Skin of body (tissue), 2 donors: ENCODE data around the gene UBAC1. TPM values are rescaled to one million over a fixed set of nuclear protein-coding genes. Genes with fewer than 3 reads are reported as not detected.
"Not testable (repeated sequence)": the region's sequence is repeated elsewhere in the genome, so short reads cannot be mapped to it uniquely, and the experiment has no call there.

Experiments
- DNase-seq: peaks from one replicate; lab custom pipeline; 2025; lab: John Stamatoyannopoulos, UW
- total RNA-seq: library from RNA; depleted of rRNA; stranded (reverse); fragments of >200 nt; gene quantifications from one replicate; pipeline ENCODE4 v1.2.3, GENCODE V29; 2014

Gene UBAC1
- total RNA-seq, 1 donor from 2014 or later, result 27.2 TPM

- no peak for DNase-seq
These were observed 529 bp downstream of the UBAC1 start for GRCh38 chr9:135960411-135961276.

GRCh38 chr9:135959814-135960213 is 1.4 kb downstream of the UBAC1 start:
- DNase-seq, result no peak

- no peak for DNase-seq
These were observed 2.7 kb downstream of the UBAC1 start for GRCh38 chr9:135958485-135958884.

GRCh38 chr9:135957431-135957830 is 3.7 kb downstream of the UBAC1 start:
- DNase-seq, result no peak

- DNase-seq, result no peak
These were observed 4.4 kb downstream of the UBAC1 start for GRCh38 chr9:135956802-135957174.

- no peak for DNase-seq
These were observed 5.0 kb downstream of the UBAC1 start for GRCh38 chr9:135955934-135956801.

GRCh38 chr9:135952664-135953206 is 8.4 kb downstream of the UBAC1 start:
- no peak for DNase-seq

- DNase-seq, result no peak
These were observed 9.1 kb downstream of the UBAC1 start for GRCh38 chr9:135951889-135952663.

GRCh38 chr9:135951310-135951709 is 9.9 kb downstream of the UBAC1 start:
- not testable (repeated sequence) for DNase-seq

- not testable (repeated sequence) for DNase-seq
These were observed 10.3 kb downstream of the UBAC1 start for GRCh38 chr9:135950841-135951240.

GRCh38 chr9:135950135-135950682 is 11.0 kb downstream of the UBAC1 start:
- DNase-seq, result no peak

- DNase-seq, result no peak
These were observed 11.6 kb downstream of the UBAC1 start for GRCh38 chr9:135949501-135950134.

- DNase-seq, result no peak
These were observed 12.2 kb downstream of the UBAC1 start for GRCh38 chr9:135948968-135949367.

GRCh38 chr9:135948446-135948845 is 12.7 kb downstream of the UBAC1 start:
- DNase-seq, result no peak

GRCh38 chr9:135947582-135947981 is 13.6 kb downstream of the UBAC1 start:
- DNase-seq, result no peak

- not testable (repeated sequence) for DNase-seq
These were observed 14.1 kb downstream of the UBAC1 start for GRCh38 chr9:135947105-135947504.

- DNase-seq, result no peak
These were observed 14.7 kb downstream of the UBAC1 start for GRCh38 chr9:135946392-135946994.

GRCh38 chr9:135945969-135946368 is 15.2 kb downstream of the UBAC1 start:
- DNase-seq, result no peak

- no peak for DNase-seq
These were observed 16.5 kb downstream of the UBAC1 start for GRCh38 chr9:135944444-135945252.
